ENCODE data around the gene SUDS3. TPM values are rescaled to one million over a fixed set of nuclear protein-coding genes. Genes with fewer than 3 reads are reported as not detected.

SUDS3 gene
- total and polyA plus RNA-seq, 7 experiments from 2014 or later, result 10.1 to 32.2 (median 26.3) TPM

GRCh38 chr12:118375348-118375747 is 1.0 kb upstream of the SUDS3 start:
- H3K9me3 Mint-ChIP-seq, result peaks cover 0 to 4% (median 0%) of the 10 kb centered on the region in 11 donors
- H3K4me1 Mint-ChIP-seq, result peaks cover 30 to 63% (median 52%) of the 10 kb centered on the region in 7 donors
- CTCF ChIA-PET, result interaction anchor here (0.8 to 4.8 kb wide), 16 partner anchors 10 to 314 kb away, joined by 3 to 50 read pairs (median 4); partner anchors contain the start of genes PEBP1 and WSB2
- H3K9me3 ChIP-seq (ENCODE audit: control insufficient read depth in 2 of 3, low read length in 3 of 3), result no peaks in the 10 kb centered on the region
- H3K36me3 ChIP-seq (ENCODE audit: control insufficient read depth in 2 of 3, insufficient read depth in 3 of 3, low read length in 3 of 3), result peaks cover 0 to 20% (median 0%) of the 10 kb centered on the region in 3 experiments
- ATAC-seq, result no peak
- intact Hi-C loops (cut with micrococcal nuclease), result loop anchor here (5.0 to 10.0 kb wide), 4 partner anchors 501 to 1558 kb away; partner anchors contain the start of gene FBXO21 (in 1 of the 2)
- DNase-seq, result no peak
- peaks cover 0 to 15% (median 0%) of the 10 kb centered on the region in 5 donors for H3K27me3 Mint-ChIP-seq
- no peak overlapping the region for H3K4me3 ChIP-seq (ENCODE audit: low read length)
- H3K36me3 Mint-ChIP-seq, result peaks cover 0 to 6% (median 0%) of the 10 kb centered on the region in 5 donors
- peak overlapping the region; percentile 30 to 100 (median 98) for H3K27ac Mint-ChIP-seq
- H3K27me3 ChIP-seq (ENCODE audit: control insufficient read depth in 2 of 2, insufficient read depth in 2 of 2, low read length in 2 of 2), result no peaks in the 10 kb centered on the region
- H3K27ac ChIP-seq (ENCODE audit: low read depth, low read length), result peak overlapping the region; percentile 93
- POLR2A ChIA-PET, result interaction anchor here (0.6 to 3.2 kb wide), 9 partner anchors 10 to 1293 kb away, joined by 3 to 49 read pairs (median 7); partner anchors contain the start of genes PEBP1 and PRKAB1
- H3K4me3 Mint-ChIP-seq, result peak overlapping the region; percentile 51 to 98 (median 94)
- peaks cover 26 to 32% of the 10 kb centered on the region in 2 donors for H3K4me1 ChIP-seq (ENCODE audit: control insufficient read depth in 2 of 2, insufficient read depth in 2 of 2, low read length in 2 of 2)

- H3K4me1 ChIP-seq (ENCODE audit: control insufficient read depth in 2 of 2, insufficient read depth in 2 of 2, low read length in 2 of 2), result peaks cover 21 to 25% of the 10 kb centered on the region in 2 donors
- peaks cover 0 to 35% (median 0%) of the 10 kb centered on the region in 3 experiments for H3K36me3 ChIP-seq (ENCODE audit: control insufficient read depth in 2 of 3, insufficient read depth in 3 of 3, low read length in 3 of 3)
- ChIA-PET POLR2A (interaction anchor here (0.6 to 3.2 kb wide), 4 partner anchors 19 to 241 kb away, joined by 6 to 49 read pairs (median 18); partner anchors contain the start of gene PEBP1), CTCF (interaction anchor here (0.5 to 4.8 kb wide), 13 partner anchors 13 to 313 kb away, joined by 3 to 50 read pairs (median 4); partner anchors contain the start of gene PEBP1)
- Mint-ChIP-seq H3K4me3 (peak overlapping the region; percentile 78 to 99 (median 96)), H3K4me1 (peaks cover 17 to 53% (median 41%) of the 10 kb centered on the region in 7 donors), H3K27me3 (peaks cover 0 to 3% (median 0%) of the 10 kb centered on the region in 5 donors), H3K36me3 (peaks cover 0 to 13% (median 2%) of the 10 kb centered on the region in 5 donors), H3K27ac (peak overlapping the region; percentile 59 to 100 (median 96)), H3K9me3 (peaks cover 0 to 4% (median 0%) of the 10 kb centered on the region in 11 donors)
- no peaks in the 10 kb centered on the region for H3K9me3 ChIP-seq (ENCODE audit: control insufficient read depth in 2 of 3, low read length in 3 of 3)
- peak overlapping the region; percentile 93 for H3K27ac ChIP-seq (ENCODE audit: low read depth, low read length)
- peak in 1 of 9 donors; percentile 12 for DNase-seq
- no peak for ATAC-seq
- intact Hi-C loops (cut with micrococcal nuclease), result loop anchor here (1.0 to 10.0 kb wide), 8 partner anchors 28 to 1560 kb away; partner anchors contain the start of genes CIT (in 1 of the 2), FBXO21 (in 1 of the 2) and WSB2 (in 1 of the 2)
- no peaks in the 10 kb centered on the region for H3K27me3 ChIP-seq (ENCODE audit: control insufficient read depth in 2 of 2, insufficient read depth in 2 of 2, low read length in 2 of 2)
- peak overlapping the region; percentile 67 for H3K4me3 ChIP-seq (ENCODE audit: low read length)
Measured at GRCh38 chr12:118377021-118377883, 897 bp downstream of the SUDS3 start.

- Histone ChIP-seq H3K36me3 (ENCODE audit: control insufficient read depth in 2 of 3, insufficient read depth in 3 of 3, low read length in 3 of 3) (peaks cover 0 to 35% (median 3%) of the 10 kb centered on the region in 3 experiments), H3K4me1 (ENCODE audit: control insufficient read depth in 2 of 2, insufficient read depth in 2 of 2, low read length in 2 of 2) (peaks cover 21 to 25% of the 10 kb centered on the region in 2 donors), H3K4me3 (ENCODE audit: low read length) (peak overlapping the region; percentile 67), H3K27me3 (ENCODE audit: control insufficient read depth in 2 of 2, insufficient read depth in 2 of 2, low read length in 2 of 2) (no peaks in the 10 kb centered on the region), H3K9me3 (ENCODE audit: control insufficient read depth in 2 of 3, low read length in 3 of 3) (no peaks in the 10 kb centered on the region), H3K27ac (ENCODE audit: low read depth, low read length) (peak overlapping the region; percentile 93)
- peaks cover 0 to 13% (median 2%) of the 10 kb centered on the region in 5 donors for H3K36me3 Mint-ChIP-seq
- H3K27ac Mint-ChIP-seq, result peak overlapping the region; percentile 59 to 100 (median 96)
- ChIA-PET CTCF (interaction anchor here (0.5 to 4.8 kb wide), 9 partner anchors 12 to 313 kb away, joined by 3 to 50 read pairs (median 4); no protein-coding TSS in a partner anchor), POLR2A (interaction anchor here (0.6 to 3.2 kb wide), 3 partner anchors 20 to 242 kb away, joined by 6 to 49 read pairs (median 27); partner anchors contain the start of gene PEBP1)
- intact Hi-C loops (cut with micrococcal nuclease), result loop anchor here (1.0 to 10.0 kb wide), 8 partner anchors 27 to 1561 kb away; partner anchors contain the start of genes CIT (in 1 of the 2), FBXO21 (in 1 of the 2) and WSB2 (in 1 of the 2)
- peaks cover 0 to 4% (median 0%) of the 10 kb centered on the region in 11 donors for H3K9me3 Mint-ChIP-seq
- H3K4me1 Mint-ChIP-seq, result peaks cover 14 to 51% (median 41%) of the 10 kb centered on the region in 7 donors
- DNase-seq, result peak; percentile 52 to 82 (median 73)
- H3K27me3 Mint-ChIP-seq, result no peaks in the 10 kb centered on the region
- H3K4me3 Mint-ChIP-seq, result peak overlapping the region; percentile 78 to 99 (median 96)
- ATAC-seq, result peak; percentile 24
Measured at GRCh38 chr12:118377884-118378470, 1.6 kb downstream of the SUDS3 start.

GRCh38 chr12:118391424-118391823 is 15.1 kb downstream of the SUDS3 start:
- H3K4me1 ChIP-seq (ENCODE audit: control insufficient read depth in 2 of 2, insufficient read depth in 2 of 2, low read length in 2 of 2), result no peaks in the 10 kb centered on the region
- intact Hi-C loops (cut with micrococcal nuclease), result no loop called here
- Mint-ChIP-seq H3K36me3 (peaks cover 16 to 69% (median 36%) of the 10 kb centered on the region in 5 donors), H3K9me3 (no peaks in the 10 kb centered on the region), H3K27ac (peak overlapping the region in 2 of 9 donors; percentile 48 to 65), H3K27me3 (no peaks in the 10 kb centered on the region), H3K4me3 (no peak overlapping the region), H3K4me1 (peaks cover 0 to 6% (median 0%) of the 10 kb centered on the region in 7 donors)
- no peak for ATAC-seq
- ChIA-PET POLR2A (no interaction called here), CTCF (interaction anchor here (0.6 kb wide), 1 partner anchor 206 kb away, joined by 5 read pairs; no protein-coding TSS in a partner anchor)
- peaks cover 17 to 85% (median 22%) of the 10 kb centered on the region in 3 experiments for H3K36me3 ChIP-seq (ENCODE audit: control insufficient read depth in 2 of 3, insufficient read depth in 3 of 3, low read length in 3 of 3)
- no peak overlapping the region for H3K27ac ChIP-seq (ENCODE audit: low read depth, low read length)
- no peak overlapping the region for H3K4me3 ChIP-seq (ENCODE audit: low read length)
- H3K27me3 ChIP-seq (ENCODE audit: control insufficient read depth in 2 of 2, insufficient read depth in 2 of 2, low read length in 2 of 2), result no peaks in the 10 kb centered on the region
- DNase-seq, result no peak
- H3K9me3 ChIP-seq (ENCODE audit: control insufficient read depth in 2 of 3, low read length in 3 of 3), result no peaks in the 10 kb centered on the region

- H3K4me3 ChIP-seq (ENCODE audit: low read length), result no peak overlapping the region
- no peak for ATAC-seq
- H3K27me3 Mint-ChIP-seq, result no peaks in the 10 kb centered on the region
- DNase-seq, result no peak
- H3K27ac ChIP-seq (ENCODE audit: low read depth, low read length), result no peak overlapping the region
- peaks cover 16 to 69% (median 33%) of the 10 kb centered on the region in 5 donors for H3K36me3 Mint-ChIP-seq
- no peaks in the 10 kb centered on the region for H3K4me1 ChIP-seq (ENCODE audit: control insufficient read depth in 2 of 2, insufficient read depth in 2 of 2, low read length in 2 of 2)
- H3K4me3 Mint-ChIP-seq, result no peak overlapping the region
- peaks cover 14 to 85% (median 18%) of the 10 kb centered on the region in 3 experiments for H3K36me3 ChIP-seq (ENCODE audit: control insufficient read depth in 2 of 3, insufficient read depth in 3 of 3, low read length in 3 of 3)
- no peak overlapping the region for H3K27ac Mint-ChIP-seq
- no peaks in the 10 kb centered on the region for H3K9me3 ChIP-seq (ENCODE audit: control insufficient read depth in 2 of 3, low read length in 3 of 3)
- POLR2A ChIA-PET, result no interaction called here
- intact Hi-C loops (cut with micrococcal nuclease), result no loop called here
- H3K27me3 ChIP-seq (ENCODE audit: control insufficient read depth in 2 of 2, insufficient read depth in 2 of 2, low read length in 2 of 2), result no peaks in the 10 kb centered on the region
- no peaks in the 10 kb centered on the region for H3K9me3 Mint-ChIP-seq
- peaks cover 0 to 6% (median 0%) of the 10 kb centered on the region in 7 donors for H3K4me1 Mint-ChIP-seq
- CTCF ChIA-PET, result no interaction called here
Measured at GRCh38 chr12:118391836-118392235, 15.5 kb downstream of the SUDS3 start.
